HG02852 (cell line): ENCODE results near the gene TMEM115.
"Not testable (repeated sequence)": the region's sequence is repeated elsewhere in the genome, so short reads cannot be mapped to it uniquely, and the experiment has no call there.

ENCODE experiments used
- ATAC-seq: cut with Tn5 transposase; IDR thresholded peaks from one replicate; pipeline ENCODE4 v1.9.1; 2021; ENCODE audit warnings: mild to moderate bottlenecking, moderate library complexity; ENCODE audit not compliant: unreplicated experiment

TMEM115 gene

GRCh38 chr3:50319894-50320625 is 39.3 kb downstream of the TMEM115 start:
- ATAC-seq = no peak

GRCh38 chr3:50319181-50319893 is 40.0 kb downstream of the TMEM115 start:
- no peak for ATAC-seq

GRCh38 chr3:50318615-50319014 is 40.7 kb downstream of the TMEM115 start:
- ATAC-seq = no peak

- ATAC-seq = no peak
These were observed 41.2 kb downstream of the TMEM115 start for GRCh38 chr3:50318163-50318562.

- ATAC-seq = no peak
These were observed 42.0 kb downstream of the TMEM115 start for GRCh38 chr3:50317300-50317699.

- no peak for ATAC-seq
These were observed 42.6 kb downstream of the TMEM115 start for GRCh38 chr3:50316657-50317242.

GRCh38 chr3:50314816-50315215 is 44.5 kb downstream of the TMEM115 start:
- ATAC-seq = no peak

- ATAC-seq = no peak
These were observed 45.0 kb downstream of the TMEM115 start for GRCh38 chr3:50314342-50314741.

- ATAC-seq = not testable (repeated sequence)
These were observed 47.3 kb downstream of the TMEM115 start for GRCh38 chr3:50312041-50312440.
